ENCODE data around the gene PPP6R2.
"Not testable (repeated sequence)": the region's sequence is repeated elsewhere in the genome, so short reads cannot be mapped to it uniquely, and the experiment has no call there.

The PPP6R2 gene

GRCh38 chr22:50318698-50319411 is 24.3 kb upstream of the PPP6R2 start:
- TF ChIP-seq CTCF (IDR thresholded peaks at IDR 0.05; ENCODE audit: low read depth, low read length), result no peak
- in situ Hi-C loops (cut with HindIII; ENCODE audit: low sequenced_read_pairs), result no loop called here
- DNase-seq (ENCODE audit: low read depth, low spot score), result no peak
- H3K4me3 ChIP-seq (ENCODE audit: low read depth, low read length), result no peak overlapping the region

GRCh38 chr22:50319503-50319951 is 23.6 kb upstream of the PPP6R2 start:
- in situ Hi-C loops (cut with HindIII; ENCODE audit: low sequenced_read_pairs), result no loop called here
- no peak for TF ChIP-seq CTCF (IDR thresholded peaks at IDR 0.05; ENCODE audit: low read depth, low read length)
- no peak for DNase-seq (ENCODE audit: low read depth, low spot score)
- H3K4me3 ChIP-seq (ENCODE audit: low read depth, low read length), result no peak overlapping the region

- TF ChIP-seq CTCF (IDR thresholded peaks at IDR 0.05; ENCODE audit: low read depth, low read length), result no peak
- H3K4me3 ChIP-seq (ENCODE audit: low read depth, low read length), result no peak overlapping the region
- no peak for DNase-seq (ENCODE audit: low read depth, low spot score)
- in situ Hi-C loops (cut with HindIII; ENCODE audit: low sequenced_read_pairs), result no loop called here
Measured at GRCh38 chr22:50320116-50320515, 23.0 kb upstream of the PPP6R2 start.

- in situ Hi-C loops (cut with HindIII; ENCODE audit: low sequenced_read_pairs), result no loop called here
- no peak for DNase-seq (ENCODE audit: low read depth, low spot score)
- H3K4me3 ChIP-seq (ENCODE audit: low read depth, low read length), result no peak overlapping the region
- TF ChIP-seq CTCF (IDR thresholded peaks at IDR 0.05; ENCODE audit: low read depth, low read length), result no peak
Measured at GRCh38 chr22:50320671-50321325, 22.3 kb upstream of the PPP6R2 start.

GRCh38 chr22:50322382-50323104 is 20.6 kb upstream of the PPP6R2 start:
- DNase-seq (ENCODE audit: low read depth, low spot score); H3K4me3 ChIP-seq (ENCODE audit: low read depth, low read length); in situ Hi-C loops (cut with HindIII; ENCODE audit: low sequenced_read_pairs): not testable (repeated sequence)

GRCh38 chr22:50323900-50324299 is 19.2 kb upstream of the PPP6R2 start:
- in situ Hi-C loops (cut with HindIII; ENCODE audit: low sequenced_read_pairs), result no loop called here
- DNase-seq (ENCODE audit: low read depth, low spot score), result no peak
- TF ChIP-seq CTCF (IDR thresholded peaks at IDR 0.05; ENCODE audit: low read depth, low read length), result no peak
- no peak overlapping the region for H3K4me3 ChIP-seq (ENCODE audit: low read depth, low read length)
